OCI-LY3 (cell line): ENCODE measurements around the gene PRSS8.

Experiments
- H2AFZ ChIP-seq: fragments of 200-600, 300-600 bp; shearing (Covaris generic); 2 replicates; pipeline ENCODE4 v1.6.0; 2014; ENCODE audit warnings: antibody characterized with exemption, low read depth, low read length
- H3K27ac ChIP-seq: fragments of 200-600, 300-600 bp; sonication (generic); 2 replicates; pipeline ENCODE4 v1.5.1; 2014; ENCODE audit warnings: mild to moderate bottlenecking, low read length, moderate library complexity, mixed read lengths
- H3K27me3 ChIP-seq: fragments of 200-600, 300-600 bp; sonication (generic); 2 replicates; pipeline ENCODE4 v1.6.1; 2014; ENCODE audit warnings: low read depth, low read length, mixed read lengths
- H3K36me3 ChIP-seq: fragments of 200-600, 300-600 bp; sonication (generic); replicated peaks from 2 replicates; pipeline ENCODE3; 2014; ENCODE audit warnings: low read depth, low read length, mixed read lengths
- H3K4me1 ChIP-seq: fragments of 300-600, 200-600 bp; sonication (generic); 2 replicates; pipeline ENCODE4 v1.6.1; 2014; ENCODE audit warnings: low read length, mixed read lengths
- H3K4me2 ChIP-seq: fragments of 200-600, 300-600 bp; sonication (generic); 2 replicates; pipeline ENCODE4 v1.6.1; 2014; ENCODE audit warnings: low read length, mixed read lengths
- H3K4me3 ChIP-seq: fragments of 300-600, 200-600 bp; sonication (generic); 2 replicates; pipeline ENCODE4 v1.5.1; 2014; ENCODE audit warnings: antibody characterized with exemption, mild to moderate bottlenecking, low read length, moderate library complexity
- H3K79me2 ChIP-seq: fragments of 300-600, 200-600 bp; shearing (Covaris generic); 2 replicates; pipeline ENCODE4 v1.6.1; 2014; ENCODE audit warnings: mild to moderate bottlenecking, low read length, mixed read lengths
- H3K9ac ChIP-seq: fragments of 300-600, 200-600 bp; shearing (Covaris generic); 2 replicates; pipeline ENCODE4 v1.6.0; 2014; ENCODE audit warnings: mild to moderate bottlenecking, low read length, moderate library complexity
- H3K9me3 ChIP-seq: fragments of 200-600, 300-600 bp; shearing (Covaris generic); 2 replicates; pipeline ENCODE4 v1.6.1; 2014; ENCODE audit warnings: low read length, mixed read lengths; ENCODE audit not compliant: insufficient read depth
- H4K20me1 ChIP-seq: fragments of 200-600, 300-600 bp; sonication (generic); 2 replicates; pipeline ENCODE4 v1.6.1; 2016; ENCODE audit warnings: low read length, mixed read lengths; ENCODE audit not compliant: insufficient read depth
- CTCF ChIP-seq: fragments of 200-600, 300-600 bp; sonication (generic); IDR thresholded peaks from 2 replicates; pipeline ENCODE4 v1.5.1; 2014; ENCODE audit warnings: antibody characterized with exemption, low read length, low read depth
- EZH2phosphoT487 ChIP-seq: fragments of 200-600 bp; shearing (Covaris generic); IDR thresholded peaks from 2 replicates; pipeline ENCODE4 v1.6.1; 2018; ENCODE audit warnings: antibody characterized with exemption, mixed run types, low read depth

Gene PRSS8

GRCh38 chr16:31118223-31119155 lies 17.0 kb downstream of the PRSS8 start:
- Histone ChIP-seq H4K20me1 (peaks cover 6% of the 10 kb centered on the region), H3K4me2 (peak overlapping the region; percentile 95), H3K36me3 (peaks cover 22% of the 10 kb centered on the region), H2AFZ (no peak overlapping the region), H3K9ac (peak overlapping the region; percentile 67), H3K27ac (no peak overlapping the region), H3K79me2 (peaks cover 18% of the 10 kb centered on the region), H3K4me3 (peak overlapping the region; percentile 95), H3K4me1 (peaks cover 11% of the 10 kb centered on the region), H3K27me3 (no peaks in the 10 kb centered on the region), H3K9me3 (no peaks in the 10 kb centered on the region)
- no peak for TF ChIP-seq CTCF
- TF ChIP-seq EZH2phosphoT487: no peak

GRCh38 chr16:31117384-31118222 lies 17.9 kb downstream of the PRSS8 start, which contains the start of gene KAT8:
TSS of gene KAT8 (plus strand) at chr16:31117664. CDS start at chr16:31117682, 18 bp downstream.
- H3K36me3 ChIP-seq: peaks cover 26% of the 10 kb centered on the region
- peak within 1 kb of the TSS; percentile 77; the same call in 1 of the 2 replicates for H2AFZ ChIP-seq
- H3K9ac ChIP-seq: peak within 1 kb of the TSS; percentile 67
- peak within 1 kb of the TSS; percentile 95 for H3K4me2 ChIP-seq
- peaks cover 12% of the 10 kb centered on the region for H3K4me1 ChIP-seq
- H3K27me3 ChIP-seq: no peaks in the 10 kb centered on the region
- H4K20me1 ChIP-seq: peaks cover 6% of the 10 kb centered on the region
- H3K27ac ChIP-seq: peak within 1 kb of the TSS; percentile 47
- H3K4me3 ChIP-seq: peak within 1 kb of the TSS; percentile 95
- TF ChIP-seq CTCF (no peak), EZH2phosphoT487 (no peak)
- no peaks in the 10 kb centered on the region for H3K9me3 ChIP-seq
- peaks cover 18% of the 10 kb centered on the region for H3K79me2 ChIP-seq

DNA sequence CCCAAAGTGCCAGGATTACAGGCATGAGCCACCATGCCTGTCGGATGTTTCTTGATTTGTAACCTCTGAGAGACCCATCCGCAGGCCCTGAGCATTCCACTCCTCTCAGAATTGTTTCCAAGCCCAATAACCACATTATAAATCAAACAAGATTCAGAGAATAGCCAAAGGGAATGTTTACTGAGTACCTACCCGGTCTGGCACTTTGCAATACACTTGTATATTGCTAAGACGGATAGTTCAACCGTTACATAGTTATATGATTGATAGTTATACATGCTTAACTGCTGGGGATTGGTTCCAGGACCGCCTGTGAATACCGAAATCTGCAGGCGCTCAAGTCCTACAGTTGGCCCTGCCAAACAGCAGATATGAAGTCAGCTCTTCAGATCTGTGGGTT lies 21.1 kb downstream of the PRSS8 start:
- Histone ChIP-seq H2AFZ (no peak overlapping the region), H3K9ac (no peak overlapping the region), H3K36me3 (peaks cover 32% of the 10 kb centered on the region), H4K20me1 (peaks cover 6% of the 10 kb centered on the region), H3K27ac (no peak overlapping the region), H3K9me3 (no peaks in the 10 kb centered on the region), H3K4me3 (no peak overlapping the region), H3K79me2 (peaks cover 15% of the 10 kb centered on the region), H3K4me2 (no peak overlapping the region), H3K27me3 (no peaks in the 10 kb centered on the region), H3K4me1 (peaks cover 12% of the 10 kb centered on the region)
- TF ChIP-seq CTCF: no peak
- no peak for TF ChIP-seq EZH2phosphoT487
